ENCODE data around the gene JARID2.

JARID2 gene

DNA sequence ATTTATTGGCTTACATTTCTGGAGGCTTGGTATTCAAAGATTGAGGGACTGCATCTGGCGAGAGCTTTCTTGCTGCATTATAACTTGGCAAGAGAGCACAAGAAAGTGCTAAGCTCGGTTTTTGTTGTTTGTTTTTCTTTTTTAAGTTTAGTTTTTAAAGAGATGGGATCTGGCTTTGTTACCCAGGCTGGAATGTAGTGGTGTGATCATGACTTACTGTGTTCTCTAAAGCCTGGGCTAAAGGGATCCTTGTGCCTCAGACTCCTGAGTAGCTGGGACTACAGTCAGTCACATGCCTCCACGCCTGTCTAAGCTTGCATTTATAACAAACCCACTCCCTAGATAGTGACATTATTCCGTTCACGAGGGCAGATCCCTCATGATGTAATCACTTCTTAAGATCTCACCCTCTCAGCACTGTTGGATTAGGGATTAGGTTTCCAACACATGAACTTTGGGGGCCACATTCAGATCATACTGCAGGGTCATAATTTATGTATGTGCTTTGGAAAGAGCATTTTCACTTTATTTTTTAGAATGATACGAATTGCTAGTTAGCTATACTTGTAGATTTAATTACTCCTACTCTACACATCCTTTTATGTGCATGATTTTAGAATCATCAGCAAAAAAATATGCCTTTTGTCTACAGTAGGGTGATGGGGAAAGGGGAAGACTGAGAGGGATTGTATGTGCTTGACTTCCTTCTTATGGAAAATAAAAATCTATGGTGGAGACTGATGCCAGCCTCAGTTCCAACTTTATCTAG, 167.8 kb downstream of the JARID2 start (continued):
- TF ChIP-seq ZNF639 (tag by site-specific recombination; IDR thresholded peaks at IDR 0.05) (no peak), PRDM6 (tag by site-specific recombination; IDR thresholded peaks at IDR 0.05) (no peak), REPIN1 (tag by site-specific recombination; IDR thresholded peaks at IDR 0.05; ENCODE audit: low read depth) (no peak), ZNF416 (tag by site-specific recombination; IDR thresholded peaks at IDR 0.05) (no peak), RBAK (tag by site-specific recombination; IDR thresholded peaks at IDR 0.05) (no peak), ZNF514 (tag by site-specific recombination; IDR thresholded peaks at IDR 0.05) (no peak), GLIS2 (tag by site-specific recombination; IDR thresholded peaks at IDR 0.05) (no peak), ZNF621 (tag by site-specific recombination; IDR thresholded peaks at IDR 0.05) (no peak), ZNF791 (tag by site-specific recombination; IDR thresholded peaks at IDR 0.05) (no peak), OSR2 (tag by site-specific recombination; IDR thresholded peaks at IDR 0.05) (0 out of 2 replicates have a peak, but pooled peaks have one; percentile 6), GLIS1 (tag by site-specific recombination; IDR thresholded peaks at IDR 0.05) (no peak), HIC1 (tag by site-specific recombination; IDR thresholded peaks at IDR 0.05) (0 out of 2 replicates have a peak, but pooled peaks have one; percentile 50), ZNF366 (tag by site-specific recombination; conservative IDR thresholded peaks at IDR 0.05) (peak; percentile 81), ZNF19 (tag by site-specific recombination; IDR thresholded peaks at IDR 0.05; ENCODE audit: low read depth) (no peak), ZSCAN16 (tag by site-specific recombination; IDR thresholded peaks at IDR 0.05) (no peak), ZNF184 (tag by site-specific recombination; IDR thresholded peaks at IDR 0.05) (no peak), ZNF202 (tag by site-specific recombination; IDR thresholded peaks at IDR 0.05; ENCODE audit: borderline replicate concordance) (no peak), HOXD13 (CRISPR knock-in tag; IDR thresholded peaks at IDR 0.05; ENCODE audit: borderline replicate concordance) (no peak), ZNF777 (tag by site-specific recombination; IDR thresholded peaks at IDR 0.05; ENCODE audit: borderline replicate concordance) (no peak), ZNF843 (tag by site-specific recombination; IDR thresholded peaks at IDR 0.05) (peak; percentile 55; the same call in 1 of the 2 replicates)
- TF ChIP-seq, protein P1, sequence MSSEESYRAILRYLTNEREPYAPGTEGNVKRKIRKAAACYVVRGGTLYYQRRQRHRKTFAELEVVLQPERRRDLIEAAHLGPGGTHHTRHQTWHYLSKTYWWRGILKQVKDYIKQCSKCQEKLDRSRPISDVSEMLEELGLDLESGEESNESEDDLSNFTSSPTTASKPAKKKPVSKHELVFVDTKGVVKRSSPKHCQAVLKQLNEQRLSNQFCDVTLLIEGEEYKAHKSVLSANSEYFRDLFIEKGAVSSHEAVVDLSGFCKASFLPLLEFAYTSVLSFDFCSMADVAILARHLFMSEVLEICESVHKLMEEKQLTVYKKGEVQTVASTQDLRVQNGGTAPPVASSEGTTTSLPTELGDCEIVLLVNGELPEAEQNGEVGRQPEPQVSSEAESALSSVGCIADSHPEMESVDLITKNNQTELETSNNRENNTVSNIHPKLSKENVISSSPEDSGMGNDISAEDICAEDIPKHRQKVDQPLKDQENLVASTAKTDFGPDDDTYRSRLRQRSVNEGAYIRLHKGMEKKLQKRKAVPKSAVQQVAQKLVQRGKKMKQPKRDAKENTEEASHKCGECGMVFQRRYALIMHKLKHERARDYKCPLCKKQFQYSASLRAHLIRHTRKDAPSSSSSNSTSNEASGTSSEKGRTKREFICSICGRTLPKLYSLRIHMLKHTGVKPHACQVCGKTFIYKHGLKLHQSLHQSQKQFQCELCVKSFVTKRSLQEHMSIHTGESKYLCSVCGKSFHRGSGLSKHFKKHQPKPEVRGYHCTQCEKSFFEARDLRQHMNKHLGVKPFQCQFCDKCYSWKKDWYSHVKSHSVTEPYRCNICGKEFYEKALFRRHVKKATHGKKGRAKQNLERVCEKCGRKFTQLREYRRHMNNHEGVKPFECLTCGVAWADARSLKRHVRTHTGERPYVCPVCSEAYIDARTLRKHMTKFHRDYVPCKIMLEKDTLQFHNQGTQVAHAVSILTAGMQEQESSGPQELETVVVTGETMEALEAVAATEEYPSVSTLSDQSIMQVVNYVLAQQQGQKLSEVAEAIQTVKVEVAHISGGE (tag by site-specific recombination; conservative IDR thresholded peaks at IDR 0.05; ENCODE audit: low read depth) = no peak
- TF ChIP-seq, protein P2, sequence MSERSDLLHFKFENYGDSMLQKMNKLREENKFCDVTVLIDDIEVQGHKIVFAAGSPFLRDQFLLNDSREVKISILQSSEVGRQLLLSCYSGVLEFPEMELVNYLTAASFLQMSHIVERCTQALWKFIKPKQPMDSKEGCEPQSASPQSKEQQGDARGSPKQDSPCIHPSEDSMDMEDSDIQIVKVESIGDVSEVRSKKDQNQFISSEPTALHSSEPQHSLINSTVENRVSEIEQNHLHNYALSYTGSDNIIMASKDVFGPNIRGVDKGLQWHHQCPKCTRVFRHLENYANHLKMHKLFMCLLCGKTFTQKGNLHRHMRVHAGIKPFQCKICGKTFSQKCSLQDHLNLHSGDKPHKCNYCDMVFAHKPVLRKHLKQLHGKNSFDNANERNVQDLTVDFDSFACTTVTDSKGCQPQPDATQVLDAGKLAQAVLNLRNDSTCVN (tag by site-specific recombination; optimal IDR thresholded peaks at IDR 0.05) = no peak
- TF ChIP-seq, protein P3, sequence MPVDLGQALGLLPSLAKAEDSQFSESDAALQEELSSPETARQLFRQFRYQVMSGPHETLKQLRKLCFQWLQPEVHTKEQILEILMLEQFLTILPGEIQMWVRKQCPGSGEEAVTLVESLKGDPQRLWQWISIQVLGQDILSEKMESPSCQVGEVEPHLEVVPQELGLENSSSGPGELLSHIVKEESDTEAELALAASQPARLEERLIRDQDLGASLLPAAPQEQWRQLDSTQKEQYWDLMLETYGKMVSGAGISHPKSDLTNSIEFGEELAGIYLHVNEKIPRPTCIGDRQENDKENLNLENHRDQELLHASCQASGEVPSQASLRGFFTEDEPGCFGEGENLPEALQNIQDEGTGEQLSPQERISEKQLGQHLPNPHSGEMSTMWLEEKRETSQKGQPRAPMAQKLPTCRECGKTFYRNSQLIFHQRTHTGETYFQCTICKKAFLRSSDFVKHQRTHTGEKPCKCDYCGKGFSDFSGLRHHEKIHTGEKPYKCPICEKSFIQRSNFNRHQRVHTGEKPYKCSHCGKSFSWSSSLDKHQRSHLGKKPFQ (tag by site-specific recombination; IDR thresholded peaks at IDR 0.05) = no peak
- TF ChIP-seq, protein P4, sequence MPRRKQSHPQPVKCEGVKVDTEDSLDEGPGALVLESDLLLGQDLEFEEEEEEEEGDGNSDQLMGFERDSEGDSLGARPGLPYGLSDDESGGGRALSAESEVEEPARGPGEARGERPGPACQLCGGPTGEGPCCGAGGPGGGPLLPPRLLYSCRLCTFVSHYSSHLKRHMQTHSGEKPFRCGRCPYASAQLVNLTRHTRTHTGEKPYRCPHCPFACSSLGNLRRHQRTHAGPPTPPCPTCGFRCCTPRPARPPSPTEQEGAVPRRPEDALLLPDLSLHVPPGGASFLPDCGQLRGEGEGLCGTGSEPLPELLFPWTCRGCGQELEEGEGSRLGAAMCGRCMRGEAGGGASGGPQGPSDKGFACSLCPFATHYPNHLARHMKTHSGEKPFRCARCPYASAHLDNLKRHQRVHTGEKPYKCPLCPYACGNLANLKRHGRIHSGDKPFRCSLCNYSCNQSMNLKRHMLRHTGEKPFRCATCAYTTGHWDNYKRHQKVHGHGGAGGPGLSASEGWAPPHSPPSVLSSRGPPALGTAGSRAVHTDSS (tag by site-specific recombination; IDR thresholded peaks at IDR 0.05) = no peak
- TF ChIP-seq, protein P5, sequence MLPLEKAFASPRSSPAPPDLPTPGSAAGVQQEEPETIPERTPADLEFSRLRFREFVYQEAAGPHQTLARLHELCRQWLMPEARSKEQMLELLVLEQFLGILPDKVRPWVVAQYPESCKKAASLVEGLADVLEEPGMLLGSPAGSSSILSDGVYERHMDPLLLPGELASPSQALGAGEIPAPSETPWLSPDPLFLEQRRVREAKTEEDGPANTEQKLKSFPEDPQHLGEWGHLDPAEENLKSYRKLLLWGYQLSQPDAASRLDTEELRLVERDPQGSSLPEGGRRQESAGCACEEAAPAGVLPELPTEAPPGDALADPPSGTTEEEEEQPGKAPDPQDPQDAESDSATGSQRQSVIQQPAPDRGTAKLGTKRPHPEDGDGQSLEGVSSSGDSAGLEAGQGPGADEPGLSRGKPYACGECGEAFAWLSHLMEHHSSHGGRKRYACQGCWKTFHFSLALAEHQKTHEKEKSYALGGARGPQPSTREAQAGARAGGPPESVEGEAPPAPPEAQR (tag by site-specific recombination; IDR thresholded peaks at IDR 0.05) = no peak
